AG09319 (cell line): ENCODE measurements around the gene ADAD2.

Experiments used
- DNase-seq: peaks from one replicate; pipeline ENCODE4 v3.0.0-alpha.2; 2010; ENCODE audit warnings: low read depth; ENCODE audit errors: extremely low read depth
- TF ChIP-seq, protein P1 (sequence below): IDR thresholded peaks from 2 replicates; pipeline ENCODE4 v1.5.1; 2011; ENCODE audit warnings: low read depth, mild to moderate bottlenecking, inconsistent platforms, low read length, moderate library complexity

The ADAD2 gene

DNA sequence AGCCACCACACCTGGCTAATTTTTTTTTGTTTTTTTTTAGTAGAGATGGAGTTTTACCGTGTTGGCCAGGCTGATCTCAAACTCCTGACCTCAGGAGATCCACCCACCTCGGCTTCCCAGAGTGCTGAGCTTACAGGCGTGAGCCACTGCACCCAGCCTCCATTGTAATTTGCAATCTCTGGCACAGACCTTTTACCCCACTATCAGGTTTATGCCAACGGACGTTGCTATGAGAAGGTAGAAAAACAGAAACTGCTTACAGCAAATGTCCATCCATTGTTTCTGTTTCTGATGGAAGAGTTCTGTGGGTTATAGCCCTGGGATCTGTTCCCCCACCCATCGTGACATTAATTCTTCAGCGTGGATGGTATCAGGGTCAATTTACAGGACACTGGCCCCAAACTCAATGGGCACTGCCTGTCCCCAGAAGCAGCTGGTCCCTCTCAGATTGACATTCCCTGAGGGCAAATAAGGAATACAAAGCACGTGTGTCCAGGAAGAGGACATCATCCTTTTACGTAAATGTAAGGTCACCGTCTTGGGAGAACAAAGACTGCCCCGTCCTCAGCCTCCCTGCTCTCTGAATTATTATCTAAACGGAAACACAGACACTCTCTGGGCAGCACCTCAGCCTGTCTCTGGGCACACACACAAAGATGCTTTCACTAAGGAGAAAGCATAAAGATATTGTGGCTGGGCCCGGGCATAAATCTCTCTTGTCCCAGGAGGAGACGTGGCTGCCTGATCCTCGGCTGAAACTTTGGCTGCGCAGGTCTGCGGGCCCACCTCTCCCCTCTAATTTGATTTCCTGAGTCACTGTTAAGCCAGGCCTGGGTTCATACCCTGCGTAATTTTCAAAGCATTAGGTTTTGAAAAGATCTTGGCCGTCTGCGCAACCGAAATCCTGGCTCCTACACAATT, 43.6 kb downstream of the ADAD2 start:
- DNase-seq = no peak
- TF ChIP-seq, protein P1, sequence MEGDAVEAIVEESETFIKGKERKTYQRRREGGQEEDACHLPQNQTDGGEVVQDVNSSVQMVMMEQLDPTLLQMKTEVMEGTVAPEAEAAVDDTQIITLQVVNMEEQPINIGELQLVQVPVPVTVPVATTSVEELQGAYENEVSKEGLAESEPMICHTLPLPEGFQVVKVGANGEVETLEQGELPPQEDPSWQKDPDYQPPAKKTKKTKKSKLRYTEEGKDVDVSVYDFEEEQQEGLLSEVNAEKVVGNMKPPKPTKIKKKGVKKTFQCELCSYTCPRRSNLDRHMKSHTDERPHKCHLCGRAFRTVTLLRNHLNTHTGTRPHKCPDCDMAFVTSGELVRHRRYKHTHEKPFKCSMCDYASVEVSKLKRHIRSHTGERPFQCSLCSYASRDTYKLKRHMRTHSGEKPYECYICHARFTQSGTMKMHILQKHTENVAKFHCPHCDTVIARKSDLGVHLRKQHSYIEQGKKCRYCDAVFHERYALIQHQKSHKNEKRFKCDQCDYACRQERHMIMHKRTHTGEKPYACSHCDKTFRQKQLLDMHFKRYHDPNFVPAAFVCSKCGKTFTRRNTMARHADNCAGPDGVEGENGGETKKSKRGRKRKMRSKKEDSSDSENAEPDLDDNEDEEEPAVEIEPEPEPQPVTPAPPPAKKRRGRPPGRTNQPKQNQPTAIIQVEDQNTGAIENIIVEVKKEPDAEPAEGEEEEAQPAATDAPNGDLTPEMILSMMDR = no peak

DNA sequence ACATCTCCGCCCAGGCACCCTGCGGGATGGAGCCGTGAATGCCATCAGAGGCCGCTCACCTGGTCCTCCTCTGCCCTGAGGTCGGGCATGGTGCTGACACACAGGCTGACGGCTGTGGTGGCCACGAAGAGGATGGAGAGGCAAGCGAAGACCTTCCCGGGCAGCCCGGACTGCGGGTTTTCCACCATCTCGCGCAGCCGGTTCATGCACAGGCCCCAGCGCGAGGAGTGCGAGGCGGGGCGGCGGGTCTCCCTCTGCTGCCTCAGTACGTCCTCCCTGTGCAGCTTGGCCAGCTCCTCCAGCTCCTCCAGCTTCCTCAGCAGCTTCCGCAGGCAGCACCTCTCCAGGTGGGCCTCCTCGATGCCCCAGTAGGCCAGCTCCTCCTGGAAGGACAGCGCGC, 45.7 kb downstream of the ADAD2 start:
- TF ChIP-seq, protein P1 = no peak
- DNase-seq = no peak

DNA sequence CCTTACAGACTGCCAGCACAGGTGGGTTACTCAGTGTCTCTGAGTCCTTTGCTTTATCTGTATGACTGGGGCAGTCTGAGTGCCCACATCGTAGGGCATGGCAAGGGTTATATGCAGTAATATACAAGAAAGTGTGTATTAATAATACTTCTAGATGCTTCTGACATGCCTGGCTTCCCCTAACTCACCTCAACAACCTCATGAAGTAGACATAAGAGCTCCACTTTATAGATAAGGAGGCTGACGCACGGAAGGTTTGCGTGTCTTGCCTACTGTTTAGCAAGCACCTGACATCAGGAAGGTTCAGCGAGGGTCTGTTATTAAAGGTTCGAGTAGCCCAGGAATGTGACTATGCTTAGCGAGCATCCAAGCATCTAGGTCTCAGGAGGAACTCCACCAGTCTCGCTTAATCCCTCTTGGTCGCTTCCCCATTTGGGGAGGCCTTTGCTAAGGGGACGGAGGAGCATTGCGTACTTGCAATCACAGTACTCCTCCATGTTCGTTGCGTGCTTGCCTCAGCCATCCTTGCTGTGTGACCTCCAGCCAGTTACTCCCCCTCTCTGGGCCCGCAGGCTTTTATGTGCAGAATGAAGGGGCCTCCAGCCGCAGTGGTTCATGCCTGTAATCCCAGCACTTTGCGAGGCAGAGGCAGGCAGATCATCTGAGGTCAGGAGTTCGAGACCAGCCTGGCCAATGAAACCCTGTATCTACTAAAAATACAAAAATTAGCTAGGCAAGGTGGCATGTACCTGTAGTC, 47.2 kb downstream of the ADAD2 start:
- no peak for DNase-seq
- TF ChIP-seq, protein P1 = no peak

- TF ChIP-seq, protein P1 = peak; percentile 4
- no peak for DNase-seq
These were observed 48.3 kb downstream of the ADAD2 start for GRCh38 chr16:84239141-84239769.

- DNase-seq = no peak
- TF ChIP-seq, protein P1 = no peak
These were observed 49.0 kb downstream of the ADAD2 start, which contains the start of gene KCNG4 for GRCh38 chr16:84239909-84240308. KCNG4 (minus strand) TSS chr16:84240012; CDS start chr16:84237485, 2,527 bp downstream.

- TF ChIP-seq, protein P1 = no peak
- no peak for DNase-seq
These were observed 49.5 kb downstream of the ADAD2 start for GRCh38 chr16:84240455-84240854.
